Endodermal cell (in vitro differentiated cells): Measurements from ENCODE around the gene SMARCA2. TPM values are rescaled to one million over a fixed set of nuclear protein-coding genes. Genes with fewer than 3 reads are reported as not detected.

Experiments
- DNase-seq: peaks from one replicate; pipeline ENCODE4 v3.0.0-alpha.2; 2017
- H3K27ac ChIP-seq: 2 replicates; pipeline ENCODE4 v1.5.1; 2013; ENCODE audit warnings: mild to moderate bottlenecking, low read depth, low read length, moderate library complexity
- H3K27me3 ChIP-seq: 2 replicates; pipeline ENCODE4 v1.6.1; 2013; ENCODE audit warnings: mild to moderate bottlenecking, low read length, moderate library complexity; ENCODE audit not compliant: insufficient read depth, control insufficient read depth, poor library complexity, severe bottlenecking
- H3K36me3 ChIP-seq: 2 replicates; pipeline ENCODE4 v1.7.0; 2013; ENCODE audit warnings: mild to moderate bottlenecking, low read length, moderate library complexity; ENCODE audit not compliant: control insufficient read depth, insufficient read depth
- H3K4me1 ChIP-seq: one replicate; pipeline ENCODE4 v1.7.0; 2013; ENCODE audit warnings: low read length; ENCODE audit not compliant: control insufficient read depth, insufficient read depth
- H3K4me3 ChIP-seq: 2 replicates; pipeline ENCODE4 v1.5.1; 2013; ENCODE audit warnings: mild to moderate bottlenecking, low read length, moderate library complexity
- H3K9ac ChIP-seq: 2 replicates; pipeline ENCODE4 v1.6.1; 2013; ENCODE audit warnings: mild to moderate bottlenecking, low read length, moderate library complexity; ENCODE audit not compliant: poor library complexity, severe bottlenecking; ENCODE audit errors: extremely low read depth
- H3K9me3 ChIP-seq: 2 replicates; pipeline ENCODE4 v1.6.1; 2013; ENCODE audit warnings: mild to moderate bottlenecking, low read length, moderate library complexity; ENCODE audit not compliant: control insufficient read depth
- H3K27ac Mint-ChIP-seq: 2 replicates; pipeline ENCODE4 v1.8.0; 2020; ENCODE audit warnings: mixed read lengths
- H3K27me3 Mint-ChIP-seq: 2 replicates; pipeline ENCODE4 v1.8.0; 2021; ENCODE audit warnings: mild to moderate bottlenecking, mixed read lengths; ENCODE audit not compliant: insufficient read depth
- H3K36me3 Mint-ChIP-seq: 2 replicates; pipeline ENCODE4 v1.8.0; 2020; ENCODE audit warnings: low read depth, mixed read lengths
- H3K4me1 Mint-ChIP-seq: 2 replicates; pipeline ENCODE4 v1.8.0; 2020; ENCODE audit warnings: mixed read lengths
- H3K4me3 Mint-ChIP-seq: 2 replicates; pipeline ENCODE4 v1.8.0; 2020; ENCODE audit warnings: mild to moderate bottlenecking, moderate library complexity, mixed read lengths
- H3K9me3 Mint-ChIP-seq: 2 replicates; pipeline ENCODE4 v1.8.0; 2020; ENCODE audit warnings: mild to moderate bottlenecking, mixed read lengths
- CTCF ChIP-seq: fragments of 200-600 bp; sonication (generic); conservative IDR thresholded peaks from 2 replicates; pipeline ENCODE4 v1.5.0; 2021; ENCODE audit warnings: antibody characterized with exemption, mild to moderate bottlenecking
- WGBS, 2 experiments: methylation state at CpG; one replicate each; pipeline versions ENCODE4 v1.1.5 to v1.1.7; 2013; ENCODE audit warnings: missing lambda C conversion rate in 2 of 2, mixed read lengths in 1 of 2; ENCODE audit not compliant: insufficient coverage in 1 of 2, insufficient read length in 1 of 2; 5-methylcytosine and 5-hydroxymethylcytosine counted together
- total RNA-seq, 2 donors: library from RNA; stranded (reverse); fragmentation: NEBNext Ultra II Directional in 1 of 2; extraction: Animal tissue kit (Norgen Biotek cat#: 25700) in 1 of 2; gene quantifications; 2 replicates in 1 of 2; 3 replicates in 1 of 2; pipeline ENCODE4 v1.2.1, GENCODE V29; 2021

The SMARCA2 gene
- total RNA-seq, 2 donors from 2014 or later: 2.6 to 8.6 TPM

- WGBS, 2 experiments: 67% methylated on average over 1 of the region's 1 CpG; no CpG with 5 or more reads in 1 of the 2 experiments
These were observed 33.1 kb upstream of the SMARCA2 start for GRCh38 chr9:1982074-1982473.

GRCh38 chr9:1986341-1986740 lies 28.8 kb upstream of the SMARCA2 start:
- Histone ChIP-seq H3K9me3 (no peaks in the 10 kb centered on the region), H3K36me3 (no peaks in the 10 kb centered on the region), H3K27me3 (no peaks in the 10 kb centered on the region), H3K27ac (no peak overlapping the region), H3K4me1 (no peaks in the 10 kb centered on the region), H3K9ac (no peak overlapping the region), H3K4me3 (no peak overlapping the region)
- no peak for TF ChIP-seq CTCF
- Mint-ChIP-seq H3K4me1 (peaks cover 8% of the 10 kb centered on the region), H3K4me3 (no peak overlapping the region), H3K27ac (no peak overlapping the region), H3K36me3 (peaks cover 2% of the 10 kb centered on the region), H3K9me3 (no peaks in the 10 kb centered on the region), H3K27me3 (no peaks in the 10 kb centered on the region)
- DNase-seq: no peak

More at GRCh38 chr9:1982074-1982473, 33.1 kb upstream of the SMARCA2 start:
- no peaks in the 10 kb centered on the region for H3K36me3 ChIP-seq
- no peak overlapping the region for H3K9ac ChIP-seq
- no peaks in the 10 kb centered on the region for H3K4me1 ChIP-seq
- no peak overlapping the region for H3K27ac ChIP-seq
- Mint-ChIP-seq H3K9me3 (no peaks in the 10 kb centered on the region), H3K4me3 (no peak overlapping the region), H3K27me3 (no peaks in the 10 kb centered on the region), H3K27ac (no peak overlapping the region), H3K36me3 (peaks cover 2% of the 10 kb centered on the region), H3K4me1 (peaks cover 6% of the 10 kb centered on the region)
- DNase-seq: no peak
- TF ChIP-seq CTCF: no peak
- no peak overlapping the region for H3K4me3 ChIP-seq
- H3K27me3 ChIP-seq: no peaks in the 10 kb centered on the region
- H3K9me3 ChIP-seq: no peaks in the 10 kb centered on the region

DNA sequence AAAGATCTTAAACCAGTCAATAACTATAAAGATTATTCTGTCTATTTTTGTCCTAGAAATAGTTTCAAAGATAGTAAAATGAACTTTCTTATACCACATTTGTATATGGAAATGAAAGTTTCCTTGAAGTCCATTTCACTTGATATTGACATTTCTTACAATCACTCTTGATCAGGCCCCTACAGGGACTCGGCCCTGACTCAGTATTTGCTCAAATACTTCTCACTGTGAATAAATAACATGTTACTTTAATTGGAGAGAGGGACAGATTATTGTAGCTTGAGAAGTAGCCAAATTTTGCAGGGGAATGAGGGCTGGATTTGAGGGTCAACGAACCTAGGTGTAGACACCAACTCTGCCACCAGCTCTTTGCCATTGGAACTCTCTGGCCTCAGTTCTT lies 25.6 kb upstream of the SMARCA2 start:
- 94 to 100% methylated on average over 1 to 2 of the region's 2 CpGs for WGBS, 2 experiments
- DNase-seq: no peak
- H3K9ac ChIP-seq: no peak overlapping the region
- H3K36me3 ChIP-seq: no peaks in the 10 kb centered on the region
- no peaks in the 10 kb centered on the region for H3K27me3 Mint-ChIP-seq
- no peak overlapping the region for H3K4me3 ChIP-seq
- no peak overlapping the region for H3K27ac ChIP-seq
- peaks cover 2% of the 10 kb centered on the region for H3K4me1 Mint-ChIP-seq
- H3K36me3 Mint-ChIP-seq: peaks cover 2% of the 10 kb centered on the region
- H3K27me3 ChIP-seq: no peaks in the 10 kb centered on the region
- H3K4me1 ChIP-seq: no peaks in the 10 kb centered on the region
- H3K9me3 Mint-ChIP-seq: no peaks in the 10 kb centered on the region
- H3K4me3 Mint-ChIP-seq: no peak overlapping the region
- no peak for TF ChIP-seq CTCF
- no peaks in the 10 kb centered on the region for H3K9me3 ChIP-seq
- no peak overlapping the region for H3K27ac Mint-ChIP-seq
